Adrenal gland (tissue), 5 donors: Measurements from ENCODE around the gene ANKRD24.

Experiments used
- POLR2A ChIP-seq, 2 donors: fragments of 450-650 bp; IDR thresholded peaks; one replicate each; pipeline ENCODE4 v1.6.1; 2017; ENCODE audit warnings: antibody characterized with exemption in 2 of 2, mild to moderate bottlenecking in 2 of 2, moderate library complexity in 1 of 2
- TF ChIP-seq, protein P1 (sequence below), 6 experiments: fragments of 450-650 bp in 4 of 6; fragments of 200-600 bp in 2 of 6; sonication (generic) in 1 of 6; IDR thresholded peaks; 1 replicate in 5 of 6; 2 replicates in 1 of 6; pipeline versions ENCODE4 v1.5.1 to v1.8.0; 2016 to 2021; ENCODE audit warnings: antibody characterized with exemption in 6 of 6, mild to moderate bottlenecking in 2 of 6, moderate library complexity in 1 of 6
- donor health status: DM: no; HTN: no; CAD: no.

DNA sequence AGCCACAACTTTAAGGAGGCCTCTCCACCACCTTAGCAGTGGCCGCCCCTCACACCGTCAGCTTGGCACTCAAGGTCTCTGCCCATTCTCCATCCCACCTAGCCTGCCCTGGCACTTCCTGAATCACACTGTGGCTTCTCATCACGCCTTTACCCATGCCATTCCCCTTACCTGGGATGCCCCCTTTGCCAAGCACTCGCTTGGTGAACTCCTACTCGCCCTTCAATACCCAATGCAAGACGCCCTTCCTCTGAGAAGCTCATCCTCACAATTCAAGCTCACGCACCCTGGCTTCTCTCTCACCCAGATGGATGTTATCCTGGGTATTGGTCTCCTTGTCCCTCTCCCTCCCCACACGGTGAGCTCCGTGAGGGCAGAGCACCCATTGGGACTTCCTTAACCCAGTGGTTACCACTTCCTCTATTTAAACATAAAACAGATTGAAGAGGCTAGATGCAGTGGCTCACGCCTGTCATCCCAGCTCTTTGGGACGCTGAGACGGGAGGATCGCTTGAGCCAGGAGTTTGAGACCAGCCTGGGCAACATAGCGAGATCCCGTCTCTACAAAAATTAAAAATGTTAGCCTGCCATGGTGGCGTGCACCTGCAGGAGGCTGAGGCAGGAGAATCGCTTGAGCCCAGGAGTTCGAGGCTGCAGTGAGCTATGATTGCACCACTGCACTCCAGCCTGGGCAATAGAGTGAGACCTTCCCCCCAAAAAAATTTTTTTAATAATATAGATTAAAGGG, 83.9 kb downstream of the ANKRD24 start:
- TF ChIP-seq POLR2A (IDR thresholded peaks at IDR 0.05), result no peak
- TF ChIP-seq, protein P1, sequence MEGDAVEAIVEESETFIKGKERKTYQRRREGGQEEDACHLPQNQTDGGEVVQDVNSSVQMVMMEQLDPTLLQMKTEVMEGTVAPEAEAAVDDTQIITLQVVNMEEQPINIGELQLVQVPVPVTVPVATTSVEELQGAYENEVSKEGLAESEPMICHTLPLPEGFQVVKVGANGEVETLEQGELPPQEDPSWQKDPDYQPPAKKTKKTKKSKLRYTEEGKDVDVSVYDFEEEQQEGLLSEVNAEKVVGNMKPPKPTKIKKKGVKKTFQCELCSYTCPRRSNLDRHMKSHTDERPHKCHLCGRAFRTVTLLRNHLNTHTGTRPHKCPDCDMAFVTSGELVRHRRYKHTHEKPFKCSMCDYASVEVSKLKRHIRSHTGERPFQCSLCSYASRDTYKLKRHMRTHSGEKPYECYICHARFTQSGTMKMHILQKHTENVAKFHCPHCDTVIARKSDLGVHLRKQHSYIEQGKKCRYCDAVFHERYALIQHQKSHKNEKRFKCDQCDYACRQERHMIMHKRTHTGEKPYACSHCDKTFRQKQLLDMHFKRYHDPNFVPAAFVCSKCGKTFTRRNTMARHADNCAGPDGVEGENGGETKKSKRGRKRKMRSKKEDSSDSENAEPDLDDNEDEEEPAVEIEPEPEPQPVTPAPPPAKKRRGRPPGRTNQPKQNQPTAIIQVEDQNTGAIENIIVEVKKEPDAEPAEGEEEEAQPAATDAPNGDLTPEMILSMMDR (IDR thresholded peaks at IDR 0.05), result no peak
